Measurements from ENCODE around the gene SKA2.

Gene SKA2

GRCh38 chr17:59175076-59175475 lies 20.1 kb upstream of the SKA2 start:
- TF ChIP-seq MYC (IDR thresholded peaks at IDR 0.05; ENCODE audit: low read depth, low read length) (no peak), POLR2A (IDR thresholded peaks at IDR 0.05; ENCODE audit: extremely low read depth, insufficient read length) (no peak), CTCF (IDR thresholded peaks at IDR 0.05; ENCODE audit: low read depth, low read length) (no peak)
- TF ChIP-seq, protein P1, sequence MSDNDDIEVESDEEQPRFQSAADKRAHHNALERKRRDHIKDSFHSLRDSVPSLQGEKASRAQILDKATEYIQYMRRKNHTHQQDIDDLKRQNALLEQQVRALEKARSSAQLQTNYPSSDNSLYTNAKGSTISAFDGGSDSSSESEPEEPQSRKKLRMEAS (IDR thresholded peaks at IDR 0.05; ENCODE audit: low read depth, low read length) = no peak
- no peak for DNase-seq (ENCODE audit: low read depth)
- H3K4me3 ChIP-seq (ENCODE audit: low read depth, low read length) = no peak overlapping the region

GRCh38 chr17:59174671-59175070 lies 19.7 kb upstream of the SKA2 start:
- no peak for DNase-seq (ENCODE audit: low read depth)
- no peak for TF ChIP-seq CTCF (IDR thresholded peaks at IDR 0.05; ENCODE audit: low read depth, low read length)
- no peak for TF ChIP-seq POLR2A (IDR thresholded peaks at IDR 0.05; ENCODE audit: extremely low read depth, insufficient read length)
- TF ChIP-seq MYC (IDR thresholded peaks at IDR 0.05; ENCODE audit: low read depth, low read length) = no peak
- TF ChIP-seq, protein P1 (IDR thresholded peaks at IDR 0.05; ENCODE audit: low read depth, low read length) = no peak
- H3K4me3 ChIP-seq (ENCODE audit: low read depth, low read length) = no peak overlapping the region

DNA sequence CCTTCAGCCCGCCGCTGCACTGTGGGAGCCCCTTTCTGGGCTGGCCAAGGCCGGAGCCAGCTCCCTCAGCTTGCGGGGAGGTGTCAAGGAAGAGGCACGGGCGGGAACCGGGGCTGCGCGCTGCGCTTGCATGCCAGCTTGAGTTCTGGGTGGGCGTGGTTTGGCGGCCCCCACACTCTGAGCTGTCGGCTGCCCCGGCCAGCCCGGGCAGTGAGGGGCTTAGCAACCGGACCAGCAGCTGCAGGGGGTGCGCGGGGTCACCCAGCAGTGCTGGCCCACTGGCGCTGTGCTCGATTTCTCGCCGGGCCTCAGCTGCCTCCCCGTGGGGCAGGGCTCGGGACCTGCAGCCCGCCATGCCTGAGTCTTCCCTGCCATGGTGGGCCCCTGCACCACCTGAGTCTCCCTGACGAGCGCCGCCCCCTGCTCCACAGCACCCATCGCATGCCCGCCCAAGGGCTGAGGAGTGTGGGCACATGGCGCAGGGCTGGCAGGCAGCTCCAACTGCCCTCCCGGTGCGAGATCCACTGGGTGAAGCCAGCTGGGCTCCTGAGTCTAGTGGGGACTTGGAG lies 17.5 kb upstream of the SKA2 start:
- TF ChIP-seq POLR2A (IDR thresholded peaks at IDR 0.05; ENCODE audit: extremely low read depth, insufficient read length) = no peak
- TF ChIP-seq MYC (IDR thresholded peaks at IDR 0.05; ENCODE audit: low read depth, low read length) = no peak
- no peak for TF ChIP-seq CTCF (IDR thresholded peaks at IDR 0.05; ENCODE audit: low read depth, low read length)
- TF ChIP-seq, protein P1 (IDR thresholded peaks at IDR 0.05; ENCODE audit: low read depth, low read length) = no peak
- H3K4me3 ChIP-seq (ENCODE audit: low read depth, low read length) = no peak overlapping the region
- no peak for DNase-seq (ENCODE audit: low read depth)

GRCh38 chr17:59167571-59168001 lies 12.6 kb upstream of the SKA2 start:
- TF ChIP-seq CTCF (IDR thresholded peaks at IDR 0.05; ENCODE audit: low read depth, low read length) (no peak), POLR2A (IDR thresholded peaks at IDR 0.05; ENCODE audit: extremely low read depth, insufficient read length) (no peak), MYC (IDR thresholded peaks at IDR 0.05; ENCODE audit: low read depth, low read length) (no peak)

DNA sequence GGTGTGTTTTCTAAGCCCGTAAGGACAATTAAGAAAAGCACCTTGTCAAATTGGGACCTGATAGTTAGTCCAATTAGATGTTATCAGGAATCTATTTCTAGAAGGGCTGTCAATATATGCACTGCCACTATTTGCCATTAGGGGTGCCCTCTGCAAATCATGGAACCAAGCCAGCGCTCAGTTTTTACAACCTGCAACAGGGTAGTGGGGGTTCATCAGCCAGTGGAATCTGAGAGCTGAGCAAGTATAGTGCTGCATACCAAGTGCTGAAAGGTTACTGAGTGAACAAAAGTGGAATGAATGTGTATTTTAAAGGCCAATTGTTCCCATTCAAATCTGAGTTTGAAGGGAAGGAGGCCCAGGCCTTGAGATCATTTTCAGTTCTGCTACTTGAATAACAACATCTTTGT lies 11.0 kb upstream of the SKA2 start:
- no peak overlapping the region for H3K4me3 ChIP-seq (ENCODE audit: low read depth, low read length)
- DNase-seq (ENCODE audit: low read depth) = peak; percentile 52
- peak; percentile 66 for TF ChIP-seq CTCF (IDR thresholded peaks at IDR 0.05; ENCODE audit: low read depth, low read length)
- TF ChIP-seq, protein P1 (IDR thresholded peaks at IDR 0.05; ENCODE audit: low read depth, low read length) = no peak

More at GRCh38 chr17:59167571-59168001, 12.6 kb upstream of the SKA2 start:
- DNase-seq (ENCODE audit: low read depth) = no peak
- no peak overlapping the region for H3K4me3 ChIP-seq (ENCODE audit: low read depth, low read length)

GRCh38 chr17:59161477-59161876 lies 6.5 kb upstream of the SKA2 start:
- H3K4me3 ChIP-seq (ENCODE audit: low read depth, low read length) = no peak overlapping the region
- DNase-seq (ENCODE audit: low read depth) = no peak
- TF ChIP-seq, protein P1 (IDR thresholded peaks at IDR 0.05; ENCODE audit: low read depth, low read length) = no peak
- TF ChIP-seq POLR2A (IDR thresholded peaks at IDR 0.05; ENCODE audit: extremely low read depth, insufficient read length) (no peak), MYC (IDR thresholded peaks at IDR 0.05; ENCODE audit: low read depth, low read length) (no peak), CTCF (IDR thresholded peaks at IDR 0.05; ENCODE audit: low read depth, low read length) (no peak)
